Hindlimb muscle (tissue), 1 donor: ENCODE data around the gene SGPL1. TPM values are rescaled to one million over a fixed set of nuclear protein-coding genes. Genes with fewer than 3 reads are reported as not detected.

Experiments used
- DNase-seq: peaks from one replicate; pipeline ENCODE4 v3.0.0-alpha.2; 2013
- polyA plus RNA-seq: library from polyadenylated mRNA; unstranded; fragments of 120-200 nt; gene quantifications from one replicate; pipeline ENCODE4 v1.2.1, GENCODE V29; 2013; ENCODE audit not compliant: insufficient read length

Gene SGPL1
- polyA plus RNA-seq, 1 donor: 31.7 TPM

DNA sequence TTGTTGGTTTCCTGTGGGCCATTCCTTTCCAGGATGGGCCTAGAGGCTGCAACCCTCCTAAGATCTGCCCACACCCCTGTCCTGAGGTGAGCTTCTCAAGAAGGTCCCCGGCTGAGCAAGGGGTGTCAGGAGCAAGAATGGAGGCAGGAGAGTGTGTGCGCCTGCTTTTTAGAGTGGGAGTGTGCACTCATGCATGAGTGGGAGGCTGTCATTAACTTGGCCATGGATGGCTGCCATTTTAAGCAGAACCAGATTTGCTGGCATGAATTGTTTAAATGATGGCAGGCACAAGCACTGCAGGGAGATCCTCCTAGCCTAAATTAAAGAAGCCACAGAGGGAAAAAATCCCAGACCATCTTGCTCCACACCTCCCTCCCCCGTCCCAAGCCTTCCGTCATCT lies 2.9 kb upstream of the SGPL1 start:
- DNase-seq: no peak

DNA sequence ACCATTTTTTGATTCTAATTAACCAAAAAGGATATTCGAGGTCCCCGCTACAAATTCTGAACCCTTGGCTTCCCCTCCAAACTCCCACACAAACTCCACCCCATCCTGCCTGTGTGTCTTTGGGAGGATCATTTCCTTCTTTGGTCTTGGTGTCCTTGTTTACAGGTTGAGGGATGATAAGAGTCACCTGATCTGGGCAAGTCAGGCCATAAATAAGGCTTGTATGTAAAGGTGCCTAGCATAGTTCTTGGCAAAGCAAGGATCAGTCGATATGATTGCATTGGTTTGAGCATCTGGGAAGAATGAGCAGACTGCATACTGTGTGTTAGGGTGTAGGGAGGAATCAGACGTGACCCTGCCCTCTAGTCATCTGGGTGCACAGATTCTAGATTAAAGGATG lies 1.6 kb upstream of the SGPL1 start:
- no peak for DNase-seq

DNA sequence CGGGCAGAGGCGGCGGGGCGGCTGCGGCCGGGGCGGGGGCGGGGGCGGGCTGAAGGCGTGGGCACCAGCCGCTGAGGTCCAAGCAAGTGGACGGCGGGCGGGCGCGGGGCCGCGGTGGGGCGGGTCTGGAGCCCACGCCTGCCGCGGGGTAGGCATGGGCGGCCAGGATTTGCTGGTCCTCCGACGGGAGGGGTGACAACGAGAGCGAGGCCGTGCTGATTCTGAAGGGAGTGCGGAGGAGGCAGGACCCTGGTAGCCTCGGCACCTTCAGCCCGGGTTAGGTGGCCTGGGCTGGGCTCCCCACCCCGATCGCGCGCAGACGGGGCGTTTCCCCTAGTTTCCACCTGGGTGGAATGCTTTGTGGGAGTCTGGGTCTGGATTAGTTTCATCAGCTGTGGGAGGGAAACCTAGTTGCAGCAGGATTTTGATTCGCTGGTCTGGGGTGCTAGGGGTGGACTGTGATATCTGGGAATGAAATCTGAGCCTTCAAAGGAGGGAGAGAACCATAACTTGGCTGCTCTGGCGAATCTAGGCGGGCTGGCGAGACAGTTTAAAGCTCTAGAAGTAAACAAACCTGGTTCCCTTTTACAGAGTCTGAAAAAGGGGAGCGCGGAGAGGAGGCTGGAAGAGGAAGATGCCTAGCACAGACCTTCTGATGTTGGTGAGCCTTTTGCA lies 609 bp downstream of the SGPL1 start:
- peak; percentile 66 for DNase-seq

GRCh38 chr10:70820976-70821750 lies 5.4 kb downstream of the SGPL1 start:
- DNase-seq: no peak

DNA sequence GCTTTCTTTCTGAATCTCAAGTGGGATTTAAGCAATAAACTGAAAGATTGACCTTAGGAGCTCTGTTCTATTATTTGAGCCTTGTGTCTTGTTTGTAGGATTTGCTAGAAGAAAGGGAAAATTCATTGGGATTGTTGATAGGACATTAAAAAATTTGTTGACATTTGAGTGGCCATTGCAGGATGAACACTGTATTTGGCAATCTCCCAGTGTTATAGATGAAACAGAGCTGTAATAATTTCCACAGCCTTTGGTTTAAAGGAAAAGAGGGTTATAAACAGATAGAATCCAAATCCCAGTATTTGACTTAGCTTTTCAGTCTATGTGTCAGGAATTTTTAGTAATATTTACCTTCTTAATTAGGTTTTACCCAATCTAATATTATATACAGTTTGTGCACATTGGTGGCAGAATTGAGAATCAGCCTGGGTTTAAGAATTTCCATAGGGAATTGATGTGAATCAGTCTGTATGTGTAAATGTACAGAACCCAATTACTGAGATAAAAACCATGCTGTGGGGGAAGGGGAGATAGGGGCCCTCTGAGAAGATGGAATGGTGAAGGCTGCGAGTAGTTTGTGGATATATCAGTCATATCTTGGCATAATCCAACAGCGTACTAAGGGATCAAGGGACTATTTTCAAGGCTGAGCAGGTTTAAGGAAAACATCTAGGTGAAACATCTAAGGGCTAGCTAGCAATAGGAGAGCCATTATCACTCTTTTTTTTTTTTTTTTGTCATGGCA lies 6.5 kb downstream of the SGPL1 start:
- no peak for DNase-seq

DNA sequence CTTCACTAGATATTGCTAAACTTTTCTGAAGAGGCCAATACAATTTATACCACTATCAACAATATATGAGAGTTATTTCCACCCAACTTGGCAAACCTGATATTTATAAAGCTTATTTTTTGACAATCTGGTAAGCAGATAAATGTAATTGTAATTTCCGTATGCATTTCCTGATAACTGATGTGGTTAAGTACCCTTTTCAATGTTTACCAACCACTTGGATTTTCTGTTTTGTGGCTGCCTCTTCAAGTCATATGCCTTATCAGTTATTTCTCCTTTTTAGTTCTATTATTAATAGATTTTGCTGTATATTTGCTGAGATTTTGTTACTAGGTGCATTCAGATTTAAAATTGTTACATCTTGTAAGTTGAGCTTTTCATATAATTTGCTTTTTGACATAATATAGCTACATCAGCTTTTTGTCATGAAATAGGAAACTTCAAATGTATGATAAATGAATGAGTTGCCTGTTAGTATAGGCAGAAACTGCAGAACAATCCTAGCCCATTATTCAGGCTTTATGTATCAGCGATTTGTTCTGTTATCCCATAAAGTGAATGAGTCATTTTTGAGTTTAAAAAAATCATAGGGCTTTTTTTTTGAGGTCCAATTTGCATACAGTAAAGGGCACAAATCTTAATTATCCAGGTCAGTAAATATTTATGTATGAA lies 11.5 kb downstream of the SGPL1 start:
- no peak for DNase-seq

DNA sequence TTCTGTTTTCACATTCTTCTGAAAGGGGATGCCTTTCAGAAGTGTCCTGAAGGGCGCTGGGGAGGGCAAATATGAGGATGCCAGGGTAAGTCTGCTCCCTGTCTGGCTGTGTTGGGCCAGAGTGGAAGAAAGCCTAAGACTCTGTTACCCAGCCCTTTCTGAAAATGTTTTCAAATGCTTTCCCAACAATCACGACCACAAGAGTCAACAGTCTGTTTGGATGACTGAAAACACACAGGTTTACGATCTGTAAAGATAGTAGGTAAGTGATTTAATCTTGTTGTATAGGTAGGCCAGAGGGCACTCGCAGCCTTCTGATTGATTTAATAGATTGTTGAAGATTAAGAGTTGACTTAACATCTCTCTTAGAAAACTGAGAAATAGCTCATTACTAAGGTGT lies 13.2 kb downstream of the SGPL1 start:
- no peak for DNase-seq

DNA sequence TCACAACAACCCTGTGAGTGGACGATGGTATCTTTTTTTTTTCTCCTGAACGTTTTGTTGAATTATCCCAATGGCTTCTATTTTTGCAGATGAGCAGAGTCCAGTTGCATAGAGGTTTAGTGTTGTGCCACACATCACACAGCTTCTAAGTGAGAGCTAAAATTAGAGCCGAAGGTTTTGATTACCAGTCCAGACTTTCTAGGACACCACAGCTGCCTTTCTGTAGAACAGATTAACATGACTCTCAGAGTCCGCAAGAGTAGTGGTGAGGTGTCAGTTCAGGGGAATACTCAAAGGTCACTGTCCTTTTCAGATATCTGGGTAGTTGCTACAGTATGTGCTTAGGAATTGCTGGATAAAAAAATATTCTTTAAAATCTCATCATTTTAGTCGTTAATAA lies 13.8 kb downstream of the SGPL1 start:
- DNase-seq: no peak

GRCh38 chr10:70830164-70830563 lies 14.4 kb downstream of the SGPL1 start:
- DNase-seq: no peak

DNA sequence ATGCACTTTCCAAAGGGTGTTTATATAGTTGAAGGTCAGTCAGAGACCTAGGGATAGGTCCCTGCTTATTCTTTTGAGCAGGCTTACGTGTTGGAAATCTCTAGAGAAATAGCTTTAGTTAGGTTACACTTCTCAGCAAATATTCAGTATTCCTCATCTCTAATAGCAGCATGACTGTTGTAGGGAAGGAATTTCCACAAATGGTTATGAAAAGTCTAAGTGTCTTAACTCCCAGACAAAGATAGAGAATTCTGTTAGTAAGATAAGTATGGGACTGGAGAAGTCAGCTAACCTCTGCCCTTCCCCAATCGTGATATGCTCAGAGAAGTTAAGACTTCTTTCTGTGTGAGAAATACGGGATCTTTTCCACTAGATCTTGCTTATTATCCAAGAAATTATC lies 16.5 kb downstream of the SGPL1 start:
- no peak for DNase-seq

- no peak for DNase-seq
Observed at GRCh38 chr10:70832852-70833528, 17.2 kb downstream of the SGPL1 start.

DNA sequence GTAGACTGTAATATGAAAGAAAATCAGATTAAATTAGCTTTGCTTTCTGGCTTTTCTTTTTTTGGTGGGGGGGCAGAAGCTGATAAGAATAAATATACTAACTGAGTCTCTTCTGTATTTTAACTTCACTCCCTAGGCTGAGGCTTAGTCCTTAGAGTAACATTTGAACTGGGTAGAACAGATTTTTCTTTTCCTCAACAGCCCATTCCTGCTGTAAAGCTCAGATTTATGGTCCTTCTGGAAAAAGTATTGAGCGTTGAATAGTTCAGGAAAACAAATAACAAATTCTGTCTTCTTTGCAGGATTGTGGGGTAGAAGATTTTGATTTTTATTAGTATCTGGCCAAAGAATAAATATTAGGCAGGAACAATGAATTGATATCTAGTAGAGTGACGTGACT lies 17.9 kb downstream of the SGPL1 start:
- DNase-seq: no peak

- no peak for DNase-seq
Observed at GRCh38 chr10:70834021-70834420, 18.3 kb downstream of the SGPL1 start.

GRCh38 chr10:70834441-70835151 lies 18.8 kb downstream of the SGPL1 start:
- no peak for DNase-seq

GRCh38 chr10:70836319-70836718 lies 20.6 kb downstream of the SGPL1 start:
- DNase-seq: no peak

- DNase-seq: no peak
Observed at GRCh38 chr10:70837660-70838059, 21.9 kb downstream of the SGPL1 start.

DNA sequence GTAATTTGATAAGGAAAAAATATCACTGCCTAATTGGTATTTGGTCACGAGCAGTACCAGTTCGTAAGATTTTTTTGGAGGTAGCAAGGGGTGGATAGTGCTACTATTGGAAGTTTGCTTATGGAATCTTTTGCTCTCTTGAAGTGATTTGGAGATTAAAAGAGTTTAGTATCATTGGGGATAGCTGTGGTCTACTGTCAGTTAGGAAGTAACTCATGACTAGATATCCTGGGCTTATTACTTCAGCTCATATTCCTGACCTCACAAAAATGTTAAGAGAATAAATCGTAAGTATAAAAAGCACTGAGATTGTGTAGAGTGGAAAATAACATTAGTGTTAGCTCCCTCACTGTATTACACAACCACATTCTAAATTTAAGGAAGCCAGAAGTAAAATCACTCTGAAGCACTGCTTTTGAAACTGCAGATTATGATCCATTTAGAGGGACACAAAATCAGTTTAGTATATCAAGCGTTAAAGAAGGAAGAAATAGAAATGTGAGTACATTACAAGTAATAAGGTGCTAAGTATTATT lies 22.6 kb downstream of the SGPL1 start:
- DNase-seq: no peak

- no peak for DNase-seq
Observed at GRCh38 chr10:70840836-70841235, 25.1 kb downstream of the SGPL1 start.

DNA sequence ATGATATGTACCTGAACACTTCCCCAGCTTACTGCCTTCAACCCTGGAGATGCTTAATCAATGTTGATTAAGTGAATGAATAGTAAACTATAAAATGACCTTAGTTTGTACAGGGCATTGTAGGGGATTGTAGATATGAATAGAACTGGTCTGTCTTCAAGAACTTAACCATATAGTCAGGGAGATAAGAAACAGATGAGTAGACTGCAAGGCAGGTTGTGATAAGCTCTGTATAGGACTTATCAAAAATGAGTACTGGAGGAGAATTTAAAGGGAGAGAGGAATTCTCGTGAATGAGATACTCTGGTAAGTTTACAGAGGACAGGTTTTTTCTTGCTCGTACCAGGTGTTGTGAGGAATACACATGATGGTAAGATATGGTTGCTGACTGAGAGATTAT lies 27.6 kb downstream of the SGPL1 start:
- no peak for DNase-seq

GRCh38 chr10:70843776-70844489 lies 28.2 kb downstream of the SGPL1 start:
- DNase-seq: no peak

GRCh38 chr10:70845256-70845655 lies 29.5 kb downstream of the SGPL1 start:
- no peak for DNase-seq
